Measurements from ENCODE around the gene SMARCB1. TPM values are rescaled to one million over a fixed set of nuclear protein-coding genes. Genes with fewer than 3 reads are reported as not detected.
A peak's percentile ranks its signal among the peaks of the same experiment; 100 is the strongest.

SMARCB1 gene
- total RNA-seq, 1 donor from 2014 or later, result 105 TPM

- no peak for TF ChIP-seq CTCF (IDR thresholded peaks at IDR 0.05; ENCODE audit: unreplicated experiment)
- Mint-ChIP-seq H3K4me1 (ENCODE audit: unreplicated experiment) (peaks cover 10% of the 10 kb centered on the region), H3K4me3 (ENCODE audit: unreplicated experiment) (no peak overlapping the region), H3K9me3 (ENCODE audit: unreplicated experiment) (no peaks in the 10 kb centered on the region), H3K36me3 (ENCODE audit: low read depth, unreplicated experiment) (peaks cover 6% of the 10 kb centered on the region), H3K27me3 (ENCODE audit: unreplicated experiment) (peaks cover 14% of the 10 kb centered on the region), H3K27ac (ENCODE audit: unreplicated experiment) (no peak overlapping the region)
- DNase-seq (ENCODE audit: low spot score), result no peak
Observed at GRCh38 chr22:23835484-23836144, 48.8 kb downstream of the SMARCB1 start.

- H3K4me3 Mint-ChIP-seq (ENCODE audit: unreplicated experiment), result no peak overlapping the region
Observed at GRCh38 chr22:23836281-23836680, 49.5 kb downstream of the SMARCB1 start.

GRCh38 chr22:23836692-23837495, 50.1 kb downstream of the SMARCB1 start:
- peaks cover 3% of the 10 kb centered on the region for H3K36me3 Mint-ChIP-seq (ENCODE audit: low read depth, unreplicated experiment)
- peaks cover 21% of the 10 kb centered on the region for H3K27me3 Mint-ChIP-seq (ENCODE audit: unreplicated experiment)
- TF ChIP-seq CTCF (IDR thresholded peaks at IDR 0.05; ENCODE audit: unreplicated experiment), result no peak
- H3K4me1 Mint-ChIP-seq (ENCODE audit: unreplicated experiment), result peaks cover 10% of the 10 kb centered on the region
- H3K9me3 Mint-ChIP-seq (ENCODE audit: unreplicated experiment), result no peaks in the 10 kb centered on the region
- DNase-seq (ENCODE audit: low spot score), result no peak
- H3K4me3 Mint-ChIP-seq (ENCODE audit: unreplicated experiment), result no peak overlapping the region
- peak overlapping the region; percentile 19 for H3K27ac Mint-ChIP-seq (ENCODE audit: unreplicated experiment)

More at GRCh38 chr22:23836281-23836680, 49.5 kb downstream of the SMARCB1 start:
- H3K4me1 Mint-ChIP-seq (ENCODE audit: unreplicated experiment), result peaks cover 10% of the 10 kb centered on the region
- peaks cover 3% of the 10 kb centered on the region for H3K36me3 Mint-ChIP-seq (ENCODE audit: low read depth, unreplicated experiment)
- no peak for DNase-seq (ENCODE audit: low spot score)
- TF ChIP-seq CTCF (IDR thresholded peaks at IDR 0.05; ENCODE audit: unreplicated experiment), result no peak
- peaks cover 21% of the 10 kb centered on the region for H3K27me3 Mint-ChIP-seq (ENCODE audit: unreplicated experiment)
- peak overlapping the region; percentile 19 for H3K27ac Mint-ChIP-seq (ENCODE audit: unreplicated experiment)
- no peaks in the 10 kb centered on the region for H3K9me3 Mint-ChIP-seq (ENCODE audit: unreplicated experiment)

GRCh38 chr22:23837496-23837859, 50.7 kb downstream of the SMARCB1 start:
- Mint-ChIP-seq H3K27me3 (ENCODE audit: unreplicated experiment) (peaks cover 21% of the 10 kb centered on the region), H3K4me3 (ENCODE audit: unreplicated experiment) (no peak overlapping the region), H3K36me3 (ENCODE audit: low read depth, unreplicated experiment) (peaks cover 3% of the 10 kb centered on the region), H3K27ac (ENCODE audit: unreplicated experiment) (no peak overlapping the region), H3K9me3 (ENCODE audit: unreplicated experiment) (no peaks in the 10 kb centered on the region), H3K4me1 (ENCODE audit: unreplicated experiment) (peaks cover 10% of the 10 kb centered on the region)
- TF ChIP-seq CTCF (IDR thresholded peaks at IDR 0.05; ENCODE audit: unreplicated experiment), result no peak
- DNase-seq (ENCODE audit: low spot score), result no peak

All from endothelial cell (in vitro differentiated cells).